Activated naive CD4-positive, alpha-beta T cell treated with anti-CD3 and anti-CD28 coated beads, Interleukin-2, amount 10 ng/mL, durations not matched to agents 7 days and 5 days (primary cell): ENCODE results near the gene LRP2.

ENCODE experiments used
- CTCF ChIA-PET: fragments of 350-600 bp; sonication (Branson Sonifier 250); formaldehyde crosslinking; loops from one replicate; lab custom pipeline; 2021; ENCODE audit warnings: antibody characterized with exemption; lab: Charles Lee
- DNase-seq: peaks from one replicate; pipeline ENCODE4 v3.0.0-alpha.2; 2020
- H3K27ac Mint-ChIP-seq: one replicate; pipeline ENCODE4 v1.8.0; 2021; ENCODE audit warnings: mild to moderate bottlenecking, moderate library complexity, mixed read lengths
- H3K27me3 Mint-ChIP-seq: one replicate; pipeline ENCODE4 v1.8.0; 2021; ENCODE audit warnings: mild to moderate bottlenecking, mixed read lengths
- H3K36me3 Mint-ChIP-seq: one replicate; pipeline ENCODE4 v1.8.0; 2021; ENCODE audit warnings: mixed read lengths
- H3K4me1 Mint-ChIP-seq: one replicate; pipeline ENCODE4 v1.8.0; 2021; ENCODE audit warnings: mixed read lengths
- H3K4me3 Mint-ChIP-seq: one replicate; pipeline ENCODE4 v1.8.0; 2021; ENCODE audit warnings: mild to moderate bottlenecking, moderate library complexity, mixed read lengths
- H3K9me3 Mint-ChIP-seq: one replicate; pipeline ENCODE4 v1.8.0; 2021; ENCODE audit warnings: mixed read lengths

The LRP2 gene

DNA sequence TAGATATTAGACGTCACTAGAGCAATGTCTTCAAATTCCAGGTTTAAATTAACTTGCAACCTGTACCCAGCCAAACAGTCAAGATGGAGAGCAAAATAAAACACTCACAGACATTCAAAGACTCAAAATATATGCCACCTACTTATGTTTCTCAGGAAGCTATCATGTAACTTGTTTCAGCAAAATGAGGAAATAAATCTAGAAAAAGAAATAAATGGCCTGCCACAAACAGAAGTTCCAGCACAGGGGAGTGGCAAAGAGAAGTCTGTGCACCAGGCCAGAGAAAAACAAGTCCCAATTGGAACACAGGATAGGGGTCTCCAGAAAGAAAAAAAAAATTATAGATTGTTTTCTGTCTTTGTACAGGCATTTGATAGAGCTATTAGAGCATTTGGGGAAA, 96.7 kb downstream of the LRP2 start:
- CTCF ChIA-PET = no interaction called here
- no peaks in the 10 kb centered on the region for H3K36me3 Mint-ChIP-seq
- no peak overlapping the region for H3K27ac Mint-ChIP-seq

GRCh38 chr2:169260846-169261642, 101.3 kb downstream of the LRP2 start:
- Mint-ChIP-seq H3K27ac (no peak overlapping the region), H3K9me3 (no peaks in the 10 kb centered on the region), H3K27me3 (peaks cover 4% of the 10 kb centered on the region), H3K4me1 (no peaks in the 10 kb centered on the region), H3K36me3 (no peaks in the 10 kb centered on the region), H3K4me3 (no peak overlapping the region)
- CTCF ChIA-PET = no interaction called here
- DNase-seq = no peak

More for the DNA sequence above, 96.7 kb downstream of the LRP2 start:
- no peaks in the 10 kb centered on the region for H3K9me3 Mint-ChIP-seq
- H3K27me3 Mint-ChIP-seq = peaks cover 4% of the 10 kb centered on the region
- no peaks in the 10 kb centered on the region for H3K4me1 Mint-ChIP-seq
- H3K4me3 Mint-ChIP-seq = no peak overlapping the region
- no peak for DNase-seq

- H3K4me3 Mint-ChIP-seq = no peak overlapping the region
- no peak for DNase-seq
- H3K36me3 Mint-ChIP-seq = no peaks in the 10 kb centered on the region
- H3K4me1 Mint-ChIP-seq = no peaks in the 10 kb centered on the region
- CTCF ChIA-PET = no interaction called here
- H3K9me3 Mint-ChIP-seq = no peaks in the 10 kb centered on the region
- peaks cover 4% of the 10 kb centered on the region for H3K27me3 Mint-ChIP-seq
- H3K27ac Mint-ChIP-seq = no peak overlapping the region
Measured at GRCh38 chr2:169260246-169260645, 102.1 kb downstream of the LRP2 start.

GRCh38 chr2:169259402-169259801, 102.9 kb downstream of the LRP2 start:
- Mint-ChIP-seq H3K27ac (no peak overlapping the region), H3K36me3 (no peaks in the 10 kb centered on the region), H3K4me3 (no peak overlapping the region), H3K9me3 (no peaks in the 10 kb centered on the region), H3K27me3 (no peaks in the 10 kb centered on the region), H3K4me1 (no peaks in the 10 kb centered on the region)
- DNase-seq = no peak
- CTCF ChIA-PET = no interaction called here

DNA sequence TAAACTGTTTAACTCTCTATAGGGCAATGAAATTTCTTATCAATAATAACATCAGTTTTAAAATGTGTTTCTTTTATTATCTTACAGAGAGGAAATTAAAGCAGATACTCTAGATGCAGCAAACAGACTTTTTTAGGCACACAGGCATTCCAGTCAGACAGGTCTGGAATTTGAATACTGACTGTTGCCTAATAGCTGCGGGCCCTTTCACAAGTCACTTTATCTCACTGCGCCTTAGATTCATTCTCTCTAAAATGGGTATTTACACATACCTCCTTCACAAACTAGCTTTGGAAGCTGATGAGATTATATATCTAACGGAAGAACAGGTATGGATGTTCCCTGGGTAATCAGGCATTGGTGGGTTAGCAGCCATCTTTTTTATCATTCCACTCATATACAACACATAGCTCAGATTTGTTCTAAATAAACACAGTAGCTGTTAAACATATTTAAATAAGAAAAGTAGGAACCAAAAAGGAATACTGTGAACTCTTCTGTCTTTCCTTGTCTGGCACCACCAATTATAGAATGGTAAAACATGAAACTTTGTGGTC, 104.2 kb downstream of the LRP2 start:
- Mint-ChIP-seq H3K27me3 (no peaks in the 10 kb centered on the region), H3K4me3 (no peak overlapping the region), H3K9me3 (no peaks in the 10 kb centered on the region), H3K36me3 (no peaks in the 10 kb centered on the region), H3K27ac (no peak overlapping the region), H3K4me1 (no peaks in the 10 kb centered on the region)
- no peak for DNase-seq
- CTCF ChIA-PET = no interaction called here

DNA sequence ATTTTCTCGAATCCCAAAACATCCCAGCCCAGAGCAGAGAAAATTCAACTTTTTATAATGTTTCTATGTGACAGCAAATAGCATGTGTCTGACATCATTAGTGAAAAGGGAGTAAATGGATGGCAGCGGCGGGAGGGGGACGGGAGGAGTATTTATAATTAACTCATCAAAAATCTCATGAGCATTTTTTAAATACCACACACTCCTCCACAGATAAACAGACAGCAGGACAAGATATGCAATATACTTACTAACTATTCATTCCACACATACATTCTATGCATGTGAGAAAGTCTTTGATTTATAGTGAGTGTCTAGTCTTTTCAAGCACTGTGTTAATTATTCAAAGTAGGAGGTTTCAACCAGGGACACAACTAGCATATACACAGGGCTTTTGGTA, 107.6 kb downstream of the LRP2 start:
- no peaks in the 10 kb centered on the region for H3K9me3 Mint-ChIP-seq
- H3K4me1 Mint-ChIP-seq = no peaks in the 10 kb centered on the region
- no peaks in the 10 kb centered on the region for H3K36me3 Mint-ChIP-seq
- no peak overlapping the region for H3K27ac Mint-ChIP-seq
- no peaks in the 10 kb centered on the region for H3K27me3 Mint-ChIP-seq
- CTCF ChIA-PET = no interaction called here
- DNase-seq = no peak
- H3K4me3 Mint-ChIP-seq = no peak overlapping the region

GRCh38 chr2:169247211-169247610, 115.1 kb downstream of the LRP2 start:
- Mint-ChIP-seq H3K4me1 (no peaks in the 10 kb centered on the region), H3K27ac (no peak overlapping the region), H3K9me3 (no peaks in the 10 kb centered on the region), H3K27me3 (no peaks in the 10 kb centered on the region), H3K36me3 (no peaks in the 10 kb centered on the region), H3K4me3 (no peak overlapping the region)
- DNase-seq = no peak
- CTCF ChIA-PET = no interaction called here

GRCh38 chr2:169240405-169240804, 121.9 kb downstream of the LRP2 start:
- no peak overlapping the region for H3K4me3 Mint-ChIP-seq
- CTCF ChIA-PET = no interaction called here
- no peaks in the 10 kb centered on the region for H3K9me3 Mint-ChIP-seq
- H3K27ac Mint-ChIP-seq = no peak overlapping the region
- H3K36me3 Mint-ChIP-seq = no peaks in the 10 kb centered on the region
- no peaks in the 10 kb centered on the region for H3K27me3 Mint-ChIP-seq
- H3K4me1 Mint-ChIP-seq = no peaks in the 10 kb centered on the region
- DNase-seq = no peak

DNA sequence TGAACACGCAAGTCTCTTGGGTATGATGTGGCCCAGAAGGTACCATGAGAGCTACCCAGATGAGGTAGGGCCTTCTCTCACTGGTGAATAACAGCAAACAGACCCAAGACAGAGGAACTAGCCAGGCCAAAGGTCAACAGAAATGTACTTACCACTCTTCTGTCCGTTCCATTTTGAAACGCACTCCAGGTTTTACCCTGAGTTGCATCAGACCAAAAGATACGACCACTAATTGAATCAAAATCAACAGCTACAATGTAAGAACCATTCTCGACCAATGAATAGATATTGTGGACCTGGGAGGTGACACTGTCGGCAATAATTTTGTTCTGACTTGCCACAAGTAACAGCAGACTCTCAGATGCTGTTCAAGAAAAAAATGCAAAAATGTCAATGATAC, 124.4 kb downstream of the LRP2 start:
- no peak overlapping the region for H3K4me3 Mint-ChIP-seq
- no peaks in the 10 kb centered on the region for H3K9me3 Mint-ChIP-seq
- H3K36me3 Mint-ChIP-seq = no peaks in the 10 kb centered on the region
- DNase-seq = no peak
- no peaks in the 10 kb centered on the region for H3K4me1 Mint-ChIP-seq
- H3K27ac Mint-ChIP-seq = no peak overlapping the region
- CTCF ChIA-PET = interaction anchor here (1.5 kb wide), 1 partner anchor 38 kb away, joined by 3 read pairs; no protein-coding TSS in a partner anchor
- no peaks in the 10 kb centered on the region for H3K27me3 Mint-ChIP-seq

GRCh38 chr2:169237286-169237685, 125.0 kb downstream of the LRP2 start:
- Mint-ChIP-seq H3K36me3 (no peaks in the 10 kb centered on the region), H3K9me3 (no peaks in the 10 kb centered on the region), H3K4me1 (no peaks in the 10 kb centered on the region), H3K27ac (no peak overlapping the region), H3K4me3 (no peak overlapping the region), H3K27me3 (no peaks in the 10 kb centered on the region)
- no peak for DNase-seq
- CTCF ChIA-PET = no interaction called here

DNA sequence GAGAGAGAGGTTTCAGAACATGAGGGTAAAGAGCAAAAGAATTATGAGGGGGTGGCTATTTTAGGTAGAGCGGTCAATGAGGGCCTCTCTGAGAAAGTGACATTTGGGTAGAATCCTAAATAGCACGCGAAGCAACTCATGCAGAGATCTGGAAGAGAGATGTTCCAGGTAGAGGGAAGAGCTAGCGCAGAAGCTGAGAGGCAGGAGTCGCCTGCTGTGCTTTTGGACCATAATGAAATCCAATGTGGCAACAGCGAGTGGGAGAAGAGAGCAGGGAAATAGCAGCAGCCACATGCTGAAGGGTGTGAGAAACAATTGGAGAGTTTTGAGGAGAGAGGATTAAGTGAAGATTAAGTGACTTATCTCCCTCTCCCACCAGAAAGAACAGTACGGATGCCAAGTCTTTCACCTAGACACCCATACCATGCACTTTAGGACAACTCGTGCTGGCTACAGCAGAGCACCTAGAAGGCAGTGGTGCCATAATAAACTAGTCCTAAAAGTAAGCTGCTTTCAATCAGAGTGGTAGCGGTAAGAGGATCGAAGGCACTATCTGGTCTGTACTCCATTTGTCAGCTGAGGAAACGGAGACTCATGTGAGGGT, 129.7 kb downstream of the LRP2 start:
- CTCF ChIA-PET = no interaction called here
- Mint-ChIP-seq H3K36me3 (no peaks in the 10 kb centered on the region), H3K4me3 (no peak overlapping the region), H3K4me1 (no peaks in the 10 kb centered on the region), H3K27ac (no peak overlapping the region), H3K27me3 (peaks cover 5% of the 10 kb centered on the region), H3K9me3 (no peaks in the 10 kb centered on the region)
- no peak for DNase-seq

DNA sequence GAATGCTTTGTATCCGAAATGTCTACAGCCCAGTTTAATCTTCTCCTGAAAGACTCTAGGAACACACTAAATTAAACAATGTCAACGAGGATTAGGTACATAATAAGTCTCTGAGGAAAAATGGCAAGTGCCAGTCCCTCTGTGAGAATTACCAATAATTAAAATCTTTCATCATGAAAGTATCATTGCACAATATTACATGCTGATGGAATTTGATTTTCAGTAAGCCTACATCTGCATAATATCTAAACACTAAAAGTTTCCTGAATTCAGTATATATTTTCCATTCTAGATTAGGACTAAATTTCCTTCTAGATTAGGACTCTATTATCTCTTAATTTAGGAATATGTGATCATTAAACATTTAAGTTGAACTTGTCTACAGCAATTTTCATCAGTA, 132.1 kb downstream of the LRP2 start:
- Mint-ChIP-seq H3K36me3 (no peaks in the 10 kb centered on the region), H3K4me1 (no peaks in the 10 kb centered on the region), H3K27ac (no peak overlapping the region), H3K4me3 (no peak overlapping the region), H3K27me3 (peaks cover 5% of the 10 kb centered on the region), H3K9me3 (no peaks in the 10 kb centered on the region)
- CTCF ChIA-PET = no interaction called here
- DNase-seq = no peak

DNA sequence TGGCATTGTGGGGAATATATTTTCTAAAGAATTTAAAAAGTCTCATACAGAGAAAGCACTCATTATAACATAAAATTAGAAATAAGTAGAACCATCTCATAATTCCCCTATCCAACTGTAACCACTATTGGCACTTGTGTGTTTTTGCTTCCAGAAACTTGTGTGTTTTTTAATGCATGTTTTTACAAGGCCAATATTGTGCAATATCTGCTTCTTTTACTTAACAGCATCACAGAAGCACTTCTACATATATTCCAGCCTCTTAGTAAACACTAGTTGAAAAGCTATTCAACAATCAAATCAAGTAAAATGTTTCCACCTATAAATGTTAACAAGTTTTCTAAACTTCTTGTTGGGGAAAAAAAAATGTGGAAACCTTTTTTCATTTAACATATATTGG, 132.7 kb downstream of the LRP2 start:
- H3K36me3 Mint-ChIP-seq = no peaks in the 10 kb centered on the region
- CTCF ChIA-PET = no interaction called here
- DNase-seq = no peak
- no peaks in the 10 kb centered on the region for H3K4me1 Mint-ChIP-seq
- H3K27me3 Mint-ChIP-seq = peaks cover 5% of the 10 kb centered on the region
- no peaks in the 10 kb centered on the region for H3K9me3 Mint-ChIP-seq
- H3K4me3 Mint-ChIP-seq = no peak overlapping the region
- no peak overlapping the region for H3K27ac Mint-ChIP-seq

- Mint-ChIP-seq H3K36me3 (no peaks in the 10 kb centered on the region), H3K4me1 (no peaks in the 10 kb centered on the region), H3K9me3 (no peaks in the 10 kb centered on the region), H3K4me3 (no peak overlapping the region), H3K27me3 (peaks cover 2% of the 10 kb centered on the region), H3K27ac (no peak overlapping the region)
- DNase-seq = no peak
- CTCF ChIA-PET = no interaction called here
Measured at GRCh38 chr2:169225906-169226305, 136.4 kb downstream of the LRP2 start.

DNA sequence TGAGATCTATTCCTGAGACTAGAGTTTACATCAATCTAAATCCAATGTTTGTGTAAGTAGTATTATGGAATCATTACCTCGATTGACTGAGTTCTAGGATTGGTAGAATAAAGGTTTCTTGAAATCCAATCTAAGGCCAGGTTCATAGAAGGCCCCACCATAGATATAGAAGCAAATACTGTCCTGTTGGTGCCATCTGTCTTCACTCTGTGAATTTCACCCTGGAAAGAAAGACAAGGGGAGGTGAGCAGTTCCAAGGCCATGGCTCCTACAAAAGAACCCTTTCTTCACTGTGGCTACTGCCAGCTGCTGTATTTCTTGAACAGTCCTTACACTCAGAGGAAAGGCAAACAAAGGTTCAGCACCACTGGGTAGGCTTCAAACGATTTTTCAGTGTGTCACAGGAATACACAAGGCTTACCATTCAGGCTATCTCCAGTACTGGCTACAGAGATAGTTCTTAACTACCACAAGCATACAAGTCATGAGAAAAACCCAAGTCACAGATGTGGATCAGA, 137.0 kb downstream of the LRP2 start:
- CTCF ChIA-PET = no interaction called here
- H3K4me3 Mint-ChIP-seq = no peak overlapping the region
- H3K4me1 Mint-ChIP-seq = no peaks in the 10 kb centered on the region
- no peak overlapping the region for H3K27ac Mint-ChIP-seq
- no peaks in the 10 kb centered on the region for H3K36me3 Mint-ChIP-seq
- no peaks in the 10 kb centered on the region for H3K9me3 Mint-ChIP-seq
- H3K27me3 Mint-ChIP-seq = no peaks in the 10 kb centered on the region
- DNase-seq = no peak
